K562 (cell line): ENCODE results near the gene PDLIM5. TPM values are rescaled to one million over a fixed set of nuclear protein-coding genes. Genes with fewer than 3 reads are reported as not detected.

Source experiments
- ETS2 ChIP-seq: IDR thresholded peaks from 2 replicates; pipeline ENCODE4 v1.6.1; 2016; ENCODE audit warnings: borderline replicate concordance, missing genetic modification characterization, mild to moderate bottlenecking, moderate library complexity, missing compliant biosample characterization; ENCODE audit not compliant: poor library complexity, severe bottlenecking
- NEUROD1 ChIP-seq: fragments of 150-350 bp; IDR thresholded peaks from 2 replicates; pipeline ENCODE4 v1.6.1; 2014; ENCODE audit warnings: borderline replicate concordance, low read length, low read depth; ENCODE audit not compliant: partially characterized antibody
- PHB2 ChIP-seq: fragments of 450-650 bp; IDR thresholded peaks from 2 replicates; pipeline ENCODE4 v1.6.1; 2017; ENCODE audit warnings: low read depth
- TSC22D4 ChIP-seq: fragments of 450-650 bp; IDR thresholded peaks from 2 replicates; pipeline ENCODE4 v1.6.1; 2016; ENCODE audit warnings: missing genetic modification characterization, missing biosample characterization, control low read depth
- U2AF2 ChIP-seq: fragments of 200-400 bp; formaldehyde crosslinking; optimal IDR thresholded peaks from 2 replicates; pipeline ENCODE3; 2017; ENCODE audit warnings: low read depth, mild to moderate bottlenecking, low read length
- ZFP30 ChIP-seq: fragments of 250-450 bp; sonication (Bioruptor Pico); IDR thresholded peaks from 2 replicates; pipeline ENCODE4 v1.8.0; 2022; ENCODE audit warnings: moderate library complexity, mild to moderate bottlenecking, inconsistent platforms, borderline replicate concordance
- ZNF140 ChIP-seq: fragments of 250-450 bp; sonication (Bioruptor Pico); IDR thresholded peaks from 2 replicates; pipeline ENCODE4 v1.8.0; 2021; ENCODE audit warnings: moderate library complexity, mild to moderate bottlenecking, inconsistent platforms
- ZNF165 ChIP-seq: fragments of 250-450 bp; sonication (Bioruptor Pico); IDR thresholded peaks from 2 replicates; pipeline ENCODE4 v1.4.0; 2020; ENCODE audit warnings: borderline replicate concordance
- ZNF311 ChIP-seq: fragments of 250-450 bp; sonication (Bioruptor Pico); IDR thresholded peaks from 2 replicates; pipeline ENCODE4 v1.4.0; 2020; ENCODE audit warnings: mild to moderate bottlenecking, moderate library complexity
- ZNF507 ChIP-seq: conservative IDR thresholded peaks from 2 replicates; pipeline ENCODE4 v1.6.1; 2017; ENCODE audit warnings: missing genetic modification characterization, missing compliant biosample characterization
- ZSCAN29 ChIP-seq: fragments of 450-650 bp; IDR thresholded peaks from 2 replicates; pipeline ENCODE4 v1.6.1; 2017
- polyA plus RNA-seq, 8 experiments: library from polyadenylated mRNA; depleted of rRNA in 4 of 8; stranded (reverse) in 5 of 8; unstranded in 3 of 8; fragments of >200 nt; fragmentation: Nextera tagmentation in 2 of 8; fragmentation: Illumina TruSeq in 1 of 8; extraction: Ambion mirVana in 2 of 8; extraction: Trizol in 1 of 8; gene quantifications; 2 replicates each; pipeline versions ENCODE4 v1.2.1 to v1.2.3, GENCODE V29; 2011 to 2014; ENCODE audit warnings: inconsistent platforms in 1 of 8, missing spikeins in 1 of 8
- total RNA-seq, 7 experiments: library from RNA; depleted of rRNA in 6 of 7; stranded (reverse); fragments of >200 nt in 6 of 7; fragmentation: Illumina TruSeq in 2 of 7; extraction: Trizol in 2 of 7; gene quantifications; 2 replicates each; pipeline versions ENCODE4 v1.2.1 to v1.2.3, GENCODE V29; 2011 to 2021; ENCODE audit warnings: low replicate concordance in 1 of 7
- TF ChIP-seq, protein P1 (sequence below): fragments of 450-650 bp; conservative IDR thresholded peaks from 2 replicates; pipeline ENCODE4 v1.6.1; 2016; ENCODE audit warnings: missing genetic modification characterization, low read depth, mild to moderate bottlenecking, control low read depth, missing compliant biosample characterization
- TF ChIP-seq, protein P2 (sequence below), 2 experiments: fragments of 450-650 bp in 1 of 2; IDR thresholded peaks; 2 replicates each; pipeline ENCODE4 v1.6.1; 2011 to 2017; ENCODE audit warnings: low read depth in 2 of 2, antibody characterized with exemption in 1 of 2, borderline replicate concordance in 1 of 2, low read length in 1 of 2, mild to moderate bottlenecking in 1 of 2, mixed read lengths in 1 of 2; ENCODE audit not compliant: control insufficient read depth in 1 of 2
- TF ChIP-seq, protein P3 (sequence below): fragments of 450-650 bp; IDR thresholded peaks from 2 replicates; pipeline ENCODE4 v1.6.1; 2016; ENCODE audit warnings: low read depth

PDLIM5 gene
- total and polyA plus RNA-seq, 9 of the 15 experiments (the other 6 are each of a cell fraction or from before 2014, with no cell fraction given) = 36.9 to 127 (median 62.5) TPM

DNA sequence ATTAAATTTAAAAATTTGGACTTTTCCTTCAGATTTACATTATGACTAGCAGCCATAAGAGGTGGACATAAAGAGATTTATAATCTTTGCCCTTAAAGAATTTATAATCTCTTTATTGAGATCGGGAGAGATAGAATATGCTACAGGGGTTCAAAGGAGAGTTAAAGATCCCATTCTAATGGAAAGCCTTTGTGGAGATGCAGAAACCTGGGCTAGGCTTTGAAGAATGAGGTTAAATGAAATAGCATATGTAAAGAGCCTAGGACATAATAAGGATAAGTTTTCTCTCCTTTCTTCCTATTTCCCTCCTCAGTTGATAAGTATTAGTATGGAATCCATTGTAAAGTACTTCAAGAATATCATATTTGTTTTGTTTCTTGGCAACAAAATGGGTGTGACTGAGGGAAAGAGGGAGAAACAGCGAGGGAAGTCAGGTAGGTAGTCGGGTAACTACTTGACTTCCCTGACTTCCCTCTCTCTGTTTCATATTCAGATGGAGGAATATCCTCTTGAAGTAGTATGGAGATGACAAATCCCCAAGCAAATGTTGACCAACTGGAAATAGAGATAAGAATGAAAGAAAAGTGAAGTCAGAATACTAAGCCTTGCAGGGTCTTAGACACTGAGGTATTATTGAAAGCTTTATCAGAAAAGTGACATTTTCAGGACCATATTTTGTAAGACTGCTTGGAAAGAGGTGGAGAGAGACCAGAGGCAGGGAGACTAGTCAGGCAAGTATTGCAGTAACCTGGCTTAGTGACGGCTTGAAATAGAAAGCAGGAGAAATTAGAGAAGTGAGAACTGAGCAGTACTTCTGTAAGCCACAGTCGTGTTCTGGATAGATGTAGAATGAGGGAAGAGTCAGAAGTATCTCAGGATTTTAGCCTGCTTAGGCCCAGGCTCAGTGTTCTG is 82.9 kb downstream of the PDLIM5 start (continued):
- TF ChIP-seq, protein P1, sequence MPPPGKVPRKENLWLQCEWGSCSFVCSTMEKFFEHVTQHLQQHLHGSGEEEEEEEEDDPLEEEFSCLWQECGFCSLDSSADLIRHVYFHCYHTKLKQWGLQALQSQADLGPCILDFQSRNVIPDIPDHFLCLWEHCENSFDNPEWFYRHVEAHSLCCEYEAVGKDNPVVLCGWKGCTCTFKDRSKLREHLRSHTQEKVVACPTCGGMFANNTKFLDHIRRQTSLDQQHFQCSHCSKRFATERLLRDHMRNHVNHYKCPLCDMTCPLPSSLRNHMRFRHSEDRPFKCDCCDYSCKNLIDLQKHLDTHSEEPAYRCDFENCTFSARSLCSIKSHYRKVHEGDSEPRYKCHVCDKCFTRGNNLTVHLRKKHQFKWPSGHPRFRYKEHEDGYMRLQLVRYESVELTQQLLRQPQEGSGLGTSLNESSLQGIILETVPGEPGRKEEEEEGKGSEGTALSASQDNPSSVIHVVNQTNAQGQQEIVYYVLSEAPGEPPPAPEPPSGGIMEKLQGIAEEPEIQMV (tag) = no peak
- no peak for TF ChIP-seq NEUROD1
- TF ChIP-seq, protein P2, sequence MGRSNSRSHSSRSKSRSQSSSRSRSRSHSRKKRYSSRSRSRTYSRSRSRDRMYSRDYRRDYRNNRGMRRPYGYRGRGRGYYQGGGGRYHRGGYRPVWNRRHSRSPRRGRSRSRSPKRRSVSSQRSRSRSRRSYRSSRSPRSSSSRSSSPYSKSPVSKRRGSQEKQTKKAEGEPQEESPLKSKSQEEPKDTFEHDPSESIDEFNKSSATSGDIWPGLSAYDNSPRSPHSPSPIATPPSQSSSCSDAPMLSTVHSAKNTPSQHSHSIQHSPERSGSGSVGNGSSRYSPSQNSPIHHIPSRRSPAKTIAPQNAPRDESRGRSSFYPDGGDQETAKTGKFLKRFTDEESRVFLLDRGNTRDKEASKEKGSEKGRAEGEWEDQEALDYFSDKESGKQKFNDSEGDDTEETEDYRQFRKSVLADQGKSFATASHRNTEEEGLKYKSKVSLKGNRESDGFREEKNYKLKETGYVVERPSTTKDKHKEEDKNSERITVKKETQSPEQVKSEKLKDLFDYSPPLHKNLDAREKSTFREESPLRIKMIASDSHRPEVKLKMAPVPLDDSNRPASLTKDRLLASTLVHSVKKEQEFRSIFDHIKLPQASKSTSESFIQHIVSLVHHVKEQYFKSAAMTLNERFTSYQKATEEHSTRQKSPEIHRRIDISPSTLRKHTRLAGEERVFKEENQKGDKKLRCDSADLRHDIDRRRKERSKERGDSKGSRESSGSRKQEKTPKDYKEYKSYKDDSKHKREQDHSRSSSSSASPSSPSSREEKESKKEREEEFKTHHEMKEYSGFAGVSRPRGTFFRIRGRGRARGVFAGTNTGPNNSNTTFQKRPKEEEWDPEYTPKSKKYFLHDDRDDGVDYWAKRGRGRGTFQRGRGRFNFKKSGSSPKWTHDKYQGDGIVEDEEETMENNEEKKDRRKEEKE (IDR thresholded peaks at IDR 0.05; ENCODE audit: borderline replicate concordance in 1 of 2, control insufficient read depth in 1 of 2, low read depth in 2 of 2, low read length in 1 of 2) = no peak
- TF ChIP-seq ZNF165 = no peak
- TF ChIP-seq U2AF2 = no peak
- no peak for TF ChIP-seq PHB2
- TF ChIP-seq ZFP30 = no peak
- TF ChIP-seq ETS2 (tag) = no peak
- TF ChIP-seq, protein P3, sequence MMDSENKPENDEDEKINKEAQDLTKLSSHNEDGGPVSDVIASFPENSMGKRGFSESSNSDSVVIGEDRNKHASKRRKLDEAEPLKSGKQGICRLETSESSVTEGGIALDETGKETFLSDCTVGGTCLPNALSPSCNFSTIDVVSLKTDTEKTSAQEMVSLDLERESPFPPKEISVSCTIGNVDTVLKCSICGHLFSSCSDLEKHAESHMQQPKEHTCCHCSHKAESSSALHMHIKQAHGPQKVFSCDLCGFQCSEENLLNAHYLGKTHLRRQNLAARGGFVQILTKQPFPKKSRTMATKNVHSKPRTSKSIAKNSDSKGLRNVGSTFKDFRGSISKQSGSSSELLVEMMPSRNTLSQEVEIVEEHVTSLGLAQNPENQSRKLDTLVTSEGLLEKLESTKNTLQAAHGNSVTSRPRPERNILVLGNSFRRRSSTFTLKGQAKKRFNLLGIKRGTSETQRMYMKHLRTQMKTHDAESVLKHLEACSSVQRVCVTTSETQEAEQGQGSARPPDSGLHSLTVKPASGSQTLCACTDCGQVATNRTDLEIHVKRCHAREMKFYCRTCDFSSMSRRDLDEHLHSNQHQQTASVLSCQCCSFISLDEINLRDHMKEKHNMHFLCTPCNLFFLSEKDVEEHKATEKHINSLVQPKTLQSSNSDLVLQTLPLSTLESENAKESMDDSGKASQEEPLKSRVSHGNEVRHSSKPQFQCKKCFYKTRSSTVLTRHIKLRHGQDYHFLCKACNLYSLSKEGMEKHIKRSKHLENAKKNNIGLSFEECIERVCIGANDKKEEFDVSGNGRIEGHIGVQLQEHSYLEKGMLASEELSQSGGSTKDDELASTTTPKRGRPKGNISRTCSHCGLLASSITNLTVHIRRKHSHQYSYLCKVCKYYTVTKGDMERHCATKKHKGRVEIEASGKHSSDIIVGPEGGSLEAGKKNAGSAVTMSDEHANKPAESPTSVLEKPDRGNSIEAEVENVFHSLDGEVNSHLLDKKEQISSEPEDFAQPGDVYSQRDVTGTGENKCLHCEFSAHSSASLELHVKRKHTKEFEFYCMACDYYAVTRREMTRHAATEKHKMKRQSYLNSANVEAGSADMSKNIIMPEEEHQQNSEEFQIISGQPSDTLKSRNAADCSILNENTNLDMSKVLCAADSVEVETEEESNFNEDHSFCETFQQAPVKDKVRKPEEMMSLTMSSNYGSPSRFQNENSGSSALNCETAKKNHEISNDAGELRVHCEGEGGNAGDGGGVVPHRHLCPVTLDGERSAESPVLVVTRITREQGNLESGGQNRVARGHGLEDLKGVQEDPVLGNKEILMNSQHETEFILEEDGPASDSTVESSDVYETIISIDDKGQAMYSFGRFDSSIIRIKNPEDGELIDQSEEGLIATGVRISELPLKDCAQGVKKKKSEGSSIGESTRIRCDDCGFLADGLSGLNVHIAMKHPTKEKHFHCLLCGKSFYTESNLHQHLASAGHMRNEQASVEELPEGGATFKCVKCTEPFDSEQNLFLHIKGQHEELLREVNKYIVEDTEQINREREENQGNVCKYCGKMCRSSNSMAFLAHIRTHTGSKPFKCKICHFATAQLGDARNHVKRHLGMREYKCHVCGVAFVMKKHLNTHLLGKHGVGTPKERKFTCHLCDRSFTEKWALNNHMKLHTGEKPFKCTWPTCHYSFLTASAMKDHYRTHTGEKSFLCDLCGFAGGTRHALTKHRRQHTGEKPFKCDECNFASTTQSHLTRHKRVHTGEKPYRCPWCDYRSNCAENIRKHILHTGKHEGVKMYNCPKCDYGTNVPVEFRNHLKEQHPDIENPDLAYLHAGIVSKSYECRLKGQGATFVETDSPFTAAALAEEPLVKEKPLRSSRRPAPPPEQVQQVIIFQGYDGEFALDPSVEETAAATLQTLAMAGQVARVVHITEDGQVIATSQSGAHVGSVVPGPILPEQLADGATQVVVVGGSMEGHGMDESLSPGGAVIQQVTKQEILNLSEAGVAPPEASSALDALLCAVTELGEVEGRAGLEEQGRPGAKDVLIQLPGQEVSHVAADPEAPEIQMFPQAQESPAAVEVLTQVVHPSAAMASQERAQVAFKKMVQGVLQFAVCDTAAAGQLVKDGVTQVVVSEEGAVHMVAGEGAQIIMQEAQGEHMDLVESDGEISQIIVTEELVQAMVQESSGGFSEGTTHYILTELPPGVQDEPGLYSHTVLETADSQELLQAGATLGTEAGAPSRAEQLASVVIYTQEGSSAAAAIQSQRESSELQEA = no peak
- no peak for TF ChIP-seq ZNF507 (tag)
- TF ChIP-seq ZNF311 = no peak
- TF ChIP-seq ZSCAN29 = no peak
- TF ChIP-seq ZNF140 = no peak
- TF ChIP-seq TSC22D4 (tag) = no peak
